Endothelial cell of umbilical vein (primary cell): ENCODE results near the gene KLF16. TPM values are rescaled to one million over a fixed set of nuclear protein-coding genes. Genes with fewer than 3 reads are reported as not detected.

Experiments used
- BruUV-seq: library from RNA; stranded (reverse); fragments of 400-500 nt; replicated peaks from 2 replicates; lab custom pipeline; 2021; lab: Mats Ljungman, UMichigan
- CTCF ChIA-PET: fragments of 300-600, 350-600 bp; sonication (Branson Sonifier 250); formaldehyde crosslinking; loops from one replicate; lab custom pipeline; 2021; ENCODE audit warnings: antibody characterized with exemption, inconsistent platforms; lab: Charles Lee
- POLR2A ChIA-PET: fragments of 300-600, 350-600 bp; sonication (Branson Sonifier 250); formaldehyde crosslinking; loops from one replicate; lab custom pipeline; 2021; ENCODE audit warnings: antibody characterized with exemption, inconsistent platforms; lab: Charles Lee
- DNase-seq: peaks from one replicate; pipeline ENCODE4 v3.0.0-alpha.2; 2011; ENCODE audit warnings: low read depth, low spot score
- FAIRE-seq: peaks from 2 replicates; lab custom pipeline; 2011; peaks lifted over from hg19 to GRCh38; lab: Jason Lieb, UNC
- H2AFZ ChIP-seq: 2 replicates; pipeline ENCODE4 v1.6.0; 2012; ENCODE audit warnings: low read depth, low read length, control low read depth, inconsistent platforms
- H3K27ac ChIP-seq: 2 replicates; pipeline ENCODE4 v1.5.1; 2011; ENCODE audit warnings: low read depth, mild to moderate bottlenecking, control low read depth, low read length, moderate library complexity; ENCODE audit not compliant: insufficient read depth
- H3K27me3 ChIP-seq, 2 experiments: 2 replicates each; pipeline versions ENCODE4 v1.6.0 to v1.6.1; 2011; ENCODE audit warnings: low read length in 2 of 2, mixed read lengths in 1 of 2; ENCODE audit not compliant: control insufficient read depth in 2 of 2, insufficient read depth in 2 of 2
- H3K36me3 ChIP-seq, 2 experiments: 2 replicates in 1 of 2; 3 replicates in 1 of 2; pipeline ENCODE4 v1.5.1; 2011; ENCODE audit warnings: low read length in 2 of 2, mild to moderate bottlenecking in 1 of 2, moderate library complexity in 1 of 2; ENCODE audit not compliant: control insufficient read depth in 2 of 2, insufficient read depth in 2 of 2; ENCODE audit errors: extremely low read depth in 1 of 2
- H3K4me1 ChIP-seq: 3 replicates; pipeline ENCODE4 v1.5.1; 2011; ENCODE audit warnings: mild to moderate bottlenecking, low read length; ENCODE audit not compliant: control insufficient read depth, insufficient read depth; ENCODE audit errors: extremely low read depth
- H3K4me2 ChIP-seq: 2 replicates; pipeline ENCODE4 v1.6.1; 2011; ENCODE audit warnings: low read length, control low read depth, mixed read lengths; ENCODE audit not compliant: insufficient read depth
- H3K4me3 ChIP-seq, 3 experiments: fragments of 200-600 bp in 1 of 3; sonication (generic), shearing (Covaris generic) in 1 of 3; replicated peaks in 1 of 3; 2 replicates each; pipeline ENCODE4 v1.5.1; 2011 to 2016; ENCODE audit warnings: control low read depth in 3 of 3, low read length in 3 of 3, mild to moderate bottlenecking in 2 of 3, inconsistent platforms in 1 of 3, low read depth in 1 of 3, moderate library complexity in 1 of 3; ENCODE audit not compliant: insufficient read depth in 1 of 3
- H3K79me2 ChIP-seq: 2 replicates; pipeline ENCODE4 v1.6.0; 2012; ENCODE audit warnings: low read length, inconsistent platforms; ENCODE audit not compliant: control insufficient read depth, insufficient read depth
- H3K9ac ChIP-seq: replicated peaks from 2 replicates; pipeline ENCODE3; 2011; ENCODE audit warnings: low read length, control low read depth; ENCODE audit not compliant: insufficient read depth; ENCODE audit errors: extremely low read depth
- H3K9me1 ChIP-seq: replicated peaks from 3 replicates; pipeline ENCODE4 v1.6.0; 2011; ENCODE audit warnings: mild to moderate bottlenecking, low read length; ENCODE audit not compliant: control insufficient read depth, insufficient read depth; ENCODE audit errors: extremely low read depth
- H3K9me3 ChIP-seq: replicated peaks from 2 replicates; pipeline ENCODE4 v1.5.1; 2012; ENCODE audit warnings: low read length, inconsistent platforms; ENCODE audit not compliant: control insufficient read depth, insufficient read depth
- H4K20me1 ChIP-seq: replicated peaks from 2 replicates; pipeline ENCODE3; 2011; ENCODE audit warnings: mild to moderate bottlenecking, low read length; ENCODE audit not compliant: control insufficient read depth, insufficient read depth; ENCODE audit errors: extremely low read depth
- CTCF ChIP-seq, 2 donors: IDR thresholded peaks; 1 replicate in 1 of 2; 2 replicates in 1 of 2; pipeline ENCODE4 v1.5.1; 2011; ENCODE audit warnings: low read length in 2 of 2, mild to moderate bottlenecking in 2 of 2, moderate library complexity in 2 of 2, control low read depth in 1 of 2, inconsistent platforms in 1 of 2, low read depth in 1 of 2; ENCODE audit not compliant: insufficient read depth in 1 of 2; ENCODE audit errors: extremely low read depth in 1 of 2
- EZH2 ChIP-seq: IDR thresholded peaks from 2 replicates; pipeline ENCODE4 v1.6.1; 2012; ENCODE audit warnings: borderline replicate concordance, low read depth, mild to moderate bottlenecking, moderate library complexity, low read length, inconsistent platforms; ENCODE audit not compliant: severe bottlenecking
- FOS ChIP-seq: IDR thresholded peaks from 2 replicates; pipeline ENCODE4 v1.6.1; 2011; ENCODE audit warnings: mild to moderate bottlenecking, low read length, moderate library complexity, borderline replicate concordance; ENCODE audit not compliant: insufficient read depth
- GATA2 ChIP-seq: IDR thresholded peaks from 2 replicates; pipeline ENCODE4 v1.7.0; 2011; ENCODE audit warnings: low read depth, mild to moderate bottlenecking, moderate library complexity, mixed read lengths, low read length; ENCODE audit not compliant: insufficient read length, insufficient read depth
- JUN ChIP-seq: IDR thresholded peaks from 2 replicates; pipeline ENCODE4 v1.6.1; 2011; ENCODE audit warnings: borderline replicate concordance, low read depth; ENCODE audit not compliant: insufficient read length, insufficient read depth
- MYC ChIP-seq: IDR thresholded peaks from one replicate; pipeline ENCODE4 v1.6.1; 2011; ENCODE audit warnings: mild to moderate bottlenecking, low read depth, low read length
- POLR2A ChIP-seq: IDR thresholded peaks from 2 replicates; pipeline ENCODE4 v1.6.1; 2012; ENCODE audit warnings: low read depth, mild to moderate bottlenecking, control low read depth, low read length
- POLR2AphosphoS5 ChIP-seq: IDR thresholded peaks from 2 replicates; pipeline ENCODE4 v1.6.1; 2012; ENCODE audit warnings: low read depth, mild to moderate bottlenecking, control low read depth, low read length, moderate library complexity; ENCODE audit not compliant: insufficient read depth
- dilution Hi-C: fragments of 300-500 bp; cut with MboI; formaldehyde crosslinking; loops from one replicate; pipeline ENCODE4 v1.15.0; 2019; ENCODE audit warnings: low sequenced_read_pairs; ENCODE audit not compliant: extremely low pct_ligation_motif_present
- intact Hi-C: fragments of 100-400 bp; cut with micrococcal nuclease; formaldehyde crosslinking; loops from one replicate; pipeline ENCODE4 v1.10.0; 2022
- polyA plus RNA-seq, 4 experiments: library from polyadenylated mRNA; depleted of rRNA in 3 of 4; stranded (reverse) in 3 of 4; unstranded in 1 of 4; fragments of >200 nt; gene quantifications; 2 replicates each; pipeline versions ENCODE4 v1.2.1 to v1.2.3, GENCODE V29; 2011 to 2012; ENCODE audit warnings: missing spikeins in 1 of 4
- total RNA-seq: library from RNA; stranded (reverse); gene quantifications from 2 replicates; pipeline ENCODE4 v1.2.3, GENCODE V29; 2021

KLF16 gene
- total and polyA plus RNA-seq, 2 donors (not counting 3 experiments of a cell fraction or from before 2014, with no cell fraction given), result 11.6 to 36.6 TPM

DNA sequence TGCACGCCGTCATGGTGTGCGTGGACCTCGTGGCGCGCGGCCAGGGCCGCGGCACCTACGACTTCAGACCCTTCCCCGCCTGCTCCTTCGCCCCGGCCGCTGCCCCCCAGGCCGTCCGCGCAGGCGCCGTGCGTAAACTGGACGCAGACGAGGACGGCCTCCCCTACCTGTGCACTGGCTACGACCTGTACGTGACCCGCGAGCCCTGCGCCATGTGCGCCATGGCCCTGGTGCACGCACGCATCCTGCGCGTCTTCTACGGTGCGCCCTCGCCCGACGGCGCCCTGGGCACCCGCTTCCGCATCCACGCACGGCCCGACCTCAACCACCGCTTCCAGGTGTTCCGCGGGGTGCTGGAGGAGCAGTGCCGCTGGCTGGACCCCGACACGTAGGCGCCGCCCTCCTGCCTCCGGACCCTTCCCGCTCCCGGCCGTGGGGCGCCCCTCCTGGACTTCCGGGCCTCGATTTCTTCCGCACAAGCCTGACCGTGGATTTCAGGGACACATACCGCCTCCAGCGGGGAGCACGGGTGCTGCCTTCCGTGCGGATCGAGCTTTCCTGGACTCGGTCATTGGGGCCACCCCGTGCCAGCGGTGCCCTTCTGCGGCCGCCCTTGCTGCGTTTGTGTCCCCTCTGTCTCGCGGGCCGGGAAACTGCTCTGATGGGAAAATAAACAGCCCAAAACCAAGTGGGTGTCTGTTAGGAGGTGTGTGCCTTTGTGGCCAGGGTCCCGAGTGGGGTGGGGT lies 49.6 kb upstream of the KLF16 start:
- no TSS peak for BruUV-seq
- Histone ChIP-seq H3K4me2 (no peak overlapping the region), H3K9me3 (no peaks in the 10 kb centered on the region), H3K4me3 (no peak overlapping the region), H3K27ac (no peak overlapping the region), H3K27me3 (no peaks in the 10 kb centered on the region), H3K4me1 (no peaks in the 10 kb centered on the region), H3K36me3 (peaks cover 0 to 13% of the 10 kb centered on the region in 2 experiments), H2AFZ (no peak overlapping the region), H4K20me1 (no peaks in the 10 kb centered on the region), H3K79me2 (peaks cover 40% of the 10 kb centered on the region), H3K9ac (no peak overlapping the region), H3K9me1 (no peaks in the 10 kb centered on the region)
- FAIRE-seq, result no peak
- DNase-seq, result no peak
- CTCF ChIA-PET, result no interaction called here
- intact Hi-C loops, result no loop called here
- dilution Hi-C loops, result no loop called here
- POLR2A ChIA-PET, result no interaction called here
- no peak for TF ChIP-seq CTCF (IDR thresholded peaks at IDR 0.05; ENCODE audit: extremely low read depth in 1 of 2, insufficient read depth in 1 of 2, low read depth in 1 of 2, low read length in 2 of 2)
- TF ChIP-seq JUN, result no peak
- TF ChIP-seq POLR2A, result no peak
- no peak for TF ChIP-seq FOS
- TF ChIP-seq EZH2, result no peak
- TF ChIP-seq MYC, result no peak
- TF ChIP-seq POLR2AphosphoS5, result no peak
- no peak for TF ChIP-seq GATA2
